ENCODE data around the gene PIP4K2B.

The PIP4K2B gene

DNA sequence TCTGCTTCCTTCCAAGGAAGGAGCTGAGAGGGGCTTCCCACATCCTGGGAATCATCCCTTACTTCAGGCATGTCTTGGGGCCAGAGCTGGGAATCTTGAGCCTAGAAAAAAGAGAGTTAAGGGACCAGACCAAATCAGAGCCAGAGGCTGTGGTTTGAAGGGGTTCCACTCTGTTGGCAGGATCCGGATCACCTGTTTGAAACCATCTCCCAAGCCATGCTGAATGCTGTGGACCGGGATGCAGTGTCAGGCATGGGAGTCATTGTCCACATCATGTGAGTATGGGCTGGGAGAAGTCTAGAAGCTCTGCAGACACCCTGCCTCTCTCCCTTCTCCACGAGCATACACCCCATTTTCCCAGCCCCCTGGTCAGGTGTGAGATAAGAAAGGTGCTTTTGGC lies 37.1 kb downstream of the PIP4K2B start:
- no peak overlapping the region for H2BK5ac ChIP-seq (ENCODE audit: low read depth, low read length, poor library complexity, severe bottlenecking)
- no peak overlapping the region for H3K27ac ChIP-seq (ENCODE audit: low read length, poor library complexity, severe bottlenecking)

DNA sequence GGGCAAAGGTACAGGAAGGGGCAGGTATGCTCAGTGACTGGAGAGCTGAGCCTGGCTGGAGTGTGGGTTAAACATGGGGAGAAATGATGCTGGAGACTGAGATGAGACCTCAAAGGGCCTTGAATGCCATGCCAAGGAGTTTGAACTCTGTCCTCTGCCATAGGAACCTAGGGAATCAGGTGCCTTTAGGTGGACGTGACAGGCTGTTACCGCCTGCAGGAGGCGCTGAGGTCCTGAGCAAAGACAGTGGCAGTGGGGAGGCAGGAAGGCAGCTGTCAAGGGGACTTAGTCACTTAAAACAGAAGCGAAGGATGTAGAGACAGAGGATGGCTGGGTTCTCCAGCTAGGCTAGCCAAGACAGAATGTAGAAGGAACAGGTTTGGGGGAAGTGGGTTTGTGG lies 37.7 kb downstream of the PIP4K2B start:
- no peak overlapping the region for H2BK12ac ChIP-seq (ENCODE audit: low read length in 2 of 2)
- no peak overlapping the region for H3K4me3 ChIP-seq (ENCODE audit: insufficient read depth in 1 of 2, low read depth in 1 of 2, low read length in 2 of 2)
- no peak overlapping the region for H3K27ac ChIP-seq (ENCODE audit: low read length, poor library complexity, severe bottlenecking)
- no peaks in the 10 kb centered on the region for H3K9me3 ChIP-seq (ENCODE audit: control insufficient read depth, low read length)
- H4K91ac ChIP-seq (ENCODE audit: low read length), result no peak overlapping the region
- H3K23ac ChIP-seq (ENCODE audit: low read length in 2 of 2), result no peak overlapping the region
- H3K9ac ChIP-seq (ENCODE audit: low read length), result no peak overlapping the region
- H3K36me3 ChIP-seq (ENCODE audit: control insufficient read depth in 1 of 2, insufficient read depth in 2 of 2, low read depth in 1 of 2, low read length in 2 of 2), result peaks cover 67 to 92% of the 10 kb centered on the region in 2 experiments
- H2BK5ac ChIP-seq (ENCODE audit: low read depth, low read length, poor library complexity, severe bottlenecking), result no peak overlapping the region
- peak; percentile 39 for DNase-seq
- no peaks in the 10 kb centered on the region for H3K4me1 ChIP-seq (ENCODE audit: control insufficient read depth, insufficient read depth, low read depth, low read length)
- H2BK120ac ChIP-seq (ENCODE audit: low read depth, low read length), result no peak overlapping the region
- H3K79me1 ChIP-seq (replicated peaks; ENCODE audit: low read length, poor library complexity, severe bottlenecking), result peaks cover 27% of the 10 kb centered on the region
- no peak overlapping the region for H3K4ac ChIP-seq (ENCODE audit: low read depth in 1 of 2, low read length in 2 of 2)
- H2AK5ac ChIP-seq (ENCODE audit: low read length, severe bottlenecking), result no peak overlapping the region
- 77% methylated on average over 4 of the region's 4 CpGs for WGBS
- H3K27me3 ChIP-seq (ENCODE audit: control insufficient read depth in 1 of 2, insufficient read depth in 1 of 2, low read length in 2 of 2), result no peaks in the 10 kb centered on the region
- H4K8ac ChIP-seq (ENCODE audit: low read length), result no peak overlapping the region
- no peak overlapping the region for H2BK15ac ChIP-seq (ENCODE audit: low read depth, poor library complexity, severe bottlenecking)
- no peak overlapping the region for H3K14ac ChIP-seq (ENCODE audit: low read length in 2 of 2)
- no peak overlapping the region for H2AFZ ChIP-seq (ENCODE audit: low read depth, low read length)
- no peak overlapping the region for H3K4me2 ChIP-seq (ENCODE audit: low read length, poor library complexity, severe bottlenecking)
- H3K18ac ChIP-seq (ENCODE audit: low read depth in 1 of 2, low read length in 2 of 2), result no peak overlapping the region

More for the DNA sequence above, 37.1 kb downstream of the PIP4K2B start:
- Histone ChIP-seq H3K18ac (ENCODE audit: low read depth in 1 of 2, low read length in 2 of 2) (no peak overlapping the region), H3K14ac (ENCODE audit: low read length in 2 of 2) (no peak overlapping the region), H2BK12ac (ENCODE audit: low read length in 2 of 2) (no peak overlapping the region), H3K9ac (ENCODE audit: low read length) (no peak overlapping the region), H2BK120ac (ENCODE audit: low read depth, low read length) (no peak overlapping the region), H3K4me3 (ENCODE audit: insufficient read depth in 1 of 2, low read depth in 1 of 2, low read length in 2 of 2) (no peak overlapping the region), H3K27me3 (ENCODE audit: control insufficient read depth in 1 of 2, insufficient read depth in 1 of 2, low read length in 2 of 2) (no peaks in the 10 kb centered on the region), H2BK15ac (ENCODE audit: low read depth, poor library complexity, severe bottlenecking) (no peak overlapping the region), H3K4me1 (ENCODE audit: control insufficient read depth, insufficient read depth, low read depth, low read length) (no peaks in the 10 kb centered on the region), H2AK5ac (ENCODE audit: low read length, severe bottlenecking) (no peak overlapping the region), H3K79me1 (replicated peaks; ENCODE audit: low read length, poor library complexity, severe bottlenecking) (peaks cover 31% of the 10 kb centered on the region), H2AFZ (ENCODE audit: low read depth, low read length) (no peak overlapping the region), H4K91ac (ENCODE audit: low read length) (no peak overlapping the region), H4K8ac (ENCODE audit: low read length) (no peak overlapping the region), H3K4ac (ENCODE audit: low read depth in 1 of 2, low read length in 2 of 2) (no peak overlapping the region), H3K9me3 (ENCODE audit: control insufficient read depth, low read length) (no peaks in the 10 kb centered on the region), H3K36me3 (ENCODE audit: control insufficient read depth in 1 of 2, insufficient read depth in 2 of 2, low read depth in 1 of 2, low read length in 2 of 2) (peaks cover 66 to 92% of the 10 kb centered on the region in 2 experiments), H3K23ac (ENCODE audit: low read length in 2 of 2) (no peak overlapping the region), H3K4me2 (ENCODE audit: low read length, poor library complexity, severe bottlenecking) (no peak overlapping the region)
- 97% methylated on average over 2 of the region's 3 CpGs for WGBS
- no peak for DNase-seq

DNA sequence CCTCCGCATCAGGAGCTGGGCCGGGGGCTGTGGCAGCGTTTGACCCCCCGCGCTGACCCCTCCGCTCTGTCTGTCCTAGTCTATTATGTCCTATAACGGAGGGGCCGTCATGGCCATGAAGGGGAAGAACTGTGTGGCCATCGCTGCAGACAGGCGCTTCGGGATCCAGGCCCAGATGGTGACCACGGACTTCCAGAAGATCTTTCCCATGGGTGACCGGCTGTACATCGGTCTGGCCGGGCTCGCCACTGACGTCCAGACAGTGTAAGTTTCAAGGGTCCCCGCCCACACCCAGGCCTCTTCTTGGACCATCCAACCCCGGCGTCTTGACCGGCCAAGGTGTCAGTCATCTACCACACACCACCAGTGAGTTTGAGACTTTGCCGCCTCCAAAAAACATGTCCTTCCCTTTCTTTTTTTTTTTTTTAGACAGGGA lies 46.3 kb downstream of the PIP4K2B start:
- H2BK5ac ChIP-seq (ENCODE audit: low read depth, low read length, poor library complexity, severe bottlenecking), result no peak overlapping the region
- peak overlapping the region; percentile 87 for H4K91ac ChIP-seq (ENCODE audit: low read length)
- peak overlapping the region; percentile 63 to 86 for H3K4ac ChIP-seq (ENCODE audit: low read depth in 1 of 2, low read length in 2 of 2)
- peak overlapping the region; percentile 14 to 96 for H3K18ac ChIP-seq (ENCODE audit: low read depth in 1 of 2, low read length in 2 of 2)
- no peak overlapping the region for H2AK5ac ChIP-seq (ENCODE audit: low read length, severe bottlenecking)
- no peaks in the 10 kb centered on the region for H3K9me3 ChIP-seq (ENCODE audit: control insufficient read depth, low read length)
- H3K23ac ChIP-seq (ENCODE audit: low read length in 2 of 2), result peak overlapping the region; percentile 32 to 71
- peak overlapping the region; percentile 31 for H3K27ac ChIP-seq (ENCODE audit: low read length, poor library complexity, severe bottlenecking)
- peak overlapping the region; percentile 95 for H3K9ac ChIP-seq (ENCODE audit: low read length)
- H3K27me3 ChIP-seq (ENCODE audit: control insufficient read depth in 1 of 2, insufficient read depth in 1 of 2, low read length in 2 of 2), result no peaks in the 10 kb centered on the region
- no peak overlapping the region for H2BK120ac ChIP-seq (ENCODE audit: low read depth, low read length)
- H2AFZ ChIP-seq (ENCODE audit: low read depth, low read length), result no peak overlapping the region
- H3K14ac ChIP-seq (ENCODE audit: low read length in 2 of 2), result no peak overlapping the region
- peaks cover 17% of the 10 kb centered on the region for H3K79me1 ChIP-seq (replicated peaks; ENCODE audit: low read length, poor library complexity, severe bottlenecking)
- peak overlapping the region; percentile 74 to 88 for H3K4me3 ChIP-seq (ENCODE audit: insufficient read depth in 1 of 2, low read depth in 1 of 2, low read length in 2 of 2)
- 11% methylated on average over 22 of the region's 22 CpGs for WGBS
- H3K4me1 ChIP-seq (ENCODE audit: control insufficient read depth, insufficient read depth, low read depth, low read length), result peaks cover 29% of the 10 kb centered on the region
- no peak for DNase-seq
- peak overlapping the region; percentile 94 for H4K8ac ChIP-seq (ENCODE audit: low read length)
- peaks cover 39 to 42% of the 10 kb centered on the region in 2 experiments for H3K36me3 ChIP-seq (ENCODE audit: control insufficient read depth in 1 of 2, insufficient read depth in 2 of 2, low read depth in 1 of 2, low read length in 2 of 2)
- H2BK15ac ChIP-seq (ENCODE audit: low read depth, poor library complexity, severe bottlenecking), result peak overlapping the region; percentile 89
- peak overlapping the region in 1 of 2 experiments; percentile 47 for H2BK12ac ChIP-seq (ENCODE audit: low read length in 2 of 2)
- peak overlapping the region; percentile 79 for H3K4me2 ChIP-seq (ENCODE audit: low read length, poor library complexity, severe bottlenecking)

DNA sequence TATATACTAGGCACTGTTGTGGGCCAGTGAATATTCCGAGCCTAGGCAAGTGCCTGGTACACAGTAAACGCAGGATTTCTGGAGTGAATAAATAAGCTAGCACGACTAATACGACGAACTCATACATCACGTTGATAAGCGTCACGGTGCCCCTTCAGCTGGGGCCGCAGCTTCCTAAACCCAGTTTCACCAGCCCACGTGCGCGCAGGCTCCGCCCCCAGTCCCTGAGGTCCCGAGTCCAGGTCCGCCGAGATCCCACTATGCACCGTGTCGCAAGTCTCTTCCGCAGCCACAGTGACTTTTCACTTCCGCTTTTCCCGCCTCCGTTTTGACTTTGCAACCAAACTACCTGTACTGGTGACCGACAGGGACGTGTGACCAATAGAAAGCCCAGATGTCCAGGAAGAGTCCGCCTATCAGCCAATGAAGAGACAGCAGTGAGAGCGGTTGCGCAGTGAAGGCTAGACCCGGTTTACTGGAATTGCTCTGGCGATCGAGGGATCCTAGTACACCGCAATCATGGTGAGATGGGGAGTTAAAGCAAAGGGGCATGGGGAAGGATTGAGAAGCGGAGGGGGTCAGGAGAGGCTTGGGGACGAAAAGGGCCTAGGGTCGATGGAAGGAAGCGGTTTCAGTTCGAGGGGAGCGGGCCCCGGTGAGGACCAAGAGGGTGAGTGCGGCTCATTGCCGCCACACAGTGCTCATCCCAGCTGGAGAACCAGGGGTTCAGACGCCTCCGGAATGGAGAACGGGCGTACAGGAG lies 46.9 kb downstream of the PIP4K2B start, which contains the start of gene PSMB3:
TSS of gene PSMB3 (plus strand) at position 434 of the 763 bp plus-strand sequence. CDS start at position 520, 86 bp downstream.
- under 1% methylated on average over 44 of the region's 44 CpGs for WGBS
- peak within 1 kb of the TSS; percentile 54 to 96 for H3K18ac ChIP-seq (ENCODE audit: low read depth in 1 of 2, low read length in 2 of 2)
- peak; percentile 100 for DNase-seq

More for the DNA sequence above, 46.9 kb downstream of the PIP4K2B start, which contains the start of gene PSMB3:
- peak within 1 kb of the TSS; percentile 94 for H4K8ac ChIP-seq (ENCODE audit: low read length)
- no peaks in the 10 kb centered on the region for H3K9me3 ChIP-seq (ENCODE audit: control insufficient read depth, low read length)
- H3K14ac ChIP-seq (ENCODE audit: low read length in 2 of 2), result peak within 1 kb of the TSS in 1 of 2 experiments; percentile 35
- H2AK5ac ChIP-seq (ENCODE audit: low read length, severe bottlenecking), result no peak within 1 kb of the TSS
- H3K79me1 ChIP-seq (replicated peaks; ENCODE audit: low read length, poor library complexity, severe bottlenecking), result peaks cover 15% of the 10 kb centered on the region
- H3K4me1 ChIP-seq (ENCODE audit: control insufficient read depth, insufficient read depth, low read depth, low read length), result peaks cover 29% of the 10 kb centered on the region
- peaks cover 37% of the 10 kb centered on the region in 2 experiments for H3K36me3 ChIP-seq (ENCODE audit: control insufficient read depth in 1 of 2, insufficient read depth in 2 of 2, low read depth in 1 of 2, low read length in 2 of 2)
- H3K9ac ChIP-seq (ENCODE audit: low read length), result peak within 1 kb of the TSS; percentile 95
- peak within 1 kb of the TSS in 1 of 2 experiments; percentile 47 for H2BK12ac ChIP-seq (ENCODE audit: low read length in 2 of 2)
- peak within 1 kb of the TSS; percentile 63 to 86 for H3K4ac ChIP-seq (ENCODE audit: low read depth in 1 of 2, low read length in 2 of 2)
- no peak within 1 kb of the TSS for H2BK5ac ChIP-seq (ENCODE audit: low read depth, low read length, poor library complexity, severe bottlenecking)
- peak within 1 kb of the TSS; percentile 66 for H2AFZ ChIP-seq (ENCODE audit: low read depth, low read length)
- H3K4me2 ChIP-seq (ENCODE audit: low read length, poor library complexity, severe bottlenecking), result peak within 1 kb of the TSS; percentile 96
- peak within 1 kb of the TSS; percentile 74 to 88 for H3K4me3 ChIP-seq (ENCODE audit: insufficient read depth in 1 of 2, low read depth in 1 of 2, low read length in 2 of 2)
- H4K91ac ChIP-seq (ENCODE audit: low read length), result peak within 1 kb of the TSS; percentile 87
- no peak within 1 kb of the TSS for H2BK120ac ChIP-seq (ENCODE audit: low read depth, low read length)
- H2BK15ac ChIP-seq (ENCODE audit: low read depth, poor library complexity, severe bottlenecking), result peak within 1 kb of the TSS; percentile 89
- no peaks in the 10 kb centered on the region for H3K27me3 ChIP-seq (ENCODE audit: control insufficient read depth in 1 of 2, insufficient read depth in 1 of 2, low read length in 2 of 2)
- peak within 1 kb of the TSS; percentile 32 to 71 for H3K23ac ChIP-seq (ENCODE audit: low read length in 2 of 2)
- H3K27ac ChIP-seq (ENCODE audit: low read length, poor library complexity, severe bottlenecking), result peak within 1 kb of the TSS; percentile 39

Measured in mesenchymal stem cell (in vitro differentiated cells and primary cell).